A673 (cell line): ENCODE data around the gene EXOC6B. TPM values are rescaled to one million over a fixed set of nuclear protein-coding genes. Genes with fewer than 3 reads are reported as not detected.

Experiments
- BruUV-seq: library from RNA; stranded (reverse); fragments of 400-500 nt; replicated peaks from 2 replicates; lab custom pipeline; 2021; lab: Mats Ljungman, UMichigan
- CTCF ChIA-PET: fragments of 300-600 bp; sonication (Branson Sonifier 250); formaldehyde crosslinking; loops from one replicate; lab custom pipeline; 2022; ENCODE audit warnings: antibody characterized with exemption; lab: Charles Lee
- POLR2A ChIA-PET: fragments of 300-600 bp; sonication (Branson Sonifier 250); formaldehyde crosslinking; loops from one replicate; lab custom pipeline; 2022; ENCODE audit warnings: antibody characterized with exemption; ENCODE audit not compliant: low non-redundant PET; lab: Charles Lee
- DNase-seq: peaks from one replicate; pipeline ENCODE4 v3.0.0-alpha.2; 2015; ENCODE audit warnings: low spot score
- H3K27ac ChIP-seq: fragments of 200-600 bp; sonication (generic); 2 replicates; pipeline ENCODE4 v1.5.1; 2016; ENCODE audit warnings: mixed run types, low read depth, mild to moderate bottlenecking, mixed read lengths, antibody characterized with exemption, low read length; ENCODE audit not compliant: poor library complexity, severe bottlenecking
- H3K27me3 ChIP-seq: fragments of 200-600 bp; sonication (generic); replicated peaks from 2 replicates; pipeline ENCODE4 v1.6.1; 2017; ENCODE audit warnings: mixed run types, low read depth, mild to moderate bottlenecking, mixed read lengths, antibody characterized with exemption, low read length; ENCODE audit not compliant: insufficient read depth, poor library complexity
- H3K36me3 ChIP-seq: fragments of 200-600 bp; sonication (generic); 2 replicates; pipeline ENCODE4 v1.6.1; 2016; ENCODE audit warnings: mixed run types, mild to moderate bottlenecking, mixed read lengths, antibody characterized with exemption, low read length; ENCODE audit not compliant: insufficient read depth, poor library complexity, severe bottlenecking
- H3K4me1 ChIP-seq: fragments of 200-600 bp; sonication (generic); 2 replicates; pipeline ENCODE4 v1.6.1; 2017; ENCODE audit warnings: mixed run types, mild to moderate bottlenecking, mixed read lengths, antibody characterized with exemption, low read length; ENCODE audit not compliant: insufficient read depth, poor library complexity, severe bottlenecking
- H3K4me3 ChIP-seq: fragments of 200-600 bp; sonication (generic); 2 replicates; pipeline ENCODE4 v1.5.1; 2016; ENCODE audit warnings: low read depth, mixed run types, mild to moderate bottlenecking, mixed read lengths, low read length; ENCODE audit not compliant: poor library complexity, severe bottlenecking
- H3K9me3 ChIP-seq: fragments of 200-600 bp; sonication (generic); 2 replicates; pipeline ENCODE4 v1.6.1; 2016; ENCODE audit warnings: mixed run types, low read depth, mild to moderate bottlenecking, mixed read lengths, antibody characterized with exemption, low read length; ENCODE audit not compliant: poor library complexity, severe bottlenecking
- EZH2 ChIP-seq: fragments of 200-600 bp; sonication (generic); IDR thresholded peaks from 2 replicates; pipeline ENCODE4 v1.6.1; 2017; ENCODE audit warnings: borderline replicate concordance, low read depth, mild to moderate bottlenecking, mixed read lengths, antibody characterized with exemption, low read length; ENCODE audit not compliant: poor library complexity, severe bottlenecking
- intact Hi-C: fragments of 100-400 bp; cut with micrococcal nuclease; formaldehyde crosslinking; loops from one replicate; pipeline ENCODE4 v1.10.0; 2022; ENCODE audit not compliant: unreplicated experiment
- total RNA-seq: library from RNA; stranded (reverse); gene quantifications from 2 replicates; pipeline ENCODE4 v1.2.3, GENCODE V29; 2021
- TF ChIP-seq, protein P1 (sequence below): fragments of 300-800, 200-600 bp; sonication (generic); conservative IDR thresholded peaks from 2 replicates; pipeline ENCODE4 v1.5.1; 2017; ENCODE audit warnings: low read depth, mild to moderate bottlenecking, antibody characterized with exemption, low read length, moderate library complexity, mixed read lengths

Gene EXOC6B
- total RNA-seq, 1 experiment from 2014 or later, result 138 TPM

- Histone ChIP-seq H3K36me3 (peaks cover under 1% of the 10 kb centered on the region), H3K27ac (no peak overlapping the region), H3K27me3 (no peaks in the 10 kb centered on the region), H3K4me3 (no peak overlapping the region), H3K9me3 (no peaks in the 10 kb centered on the region), H3K4me1 (peaks cover 6% of the 10 kb centered on the region)
- CTCF ChIA-PET, result no interaction called here
- no TSS peak for BruUV-seq
- TF ChIP-seq, protein P1, sequence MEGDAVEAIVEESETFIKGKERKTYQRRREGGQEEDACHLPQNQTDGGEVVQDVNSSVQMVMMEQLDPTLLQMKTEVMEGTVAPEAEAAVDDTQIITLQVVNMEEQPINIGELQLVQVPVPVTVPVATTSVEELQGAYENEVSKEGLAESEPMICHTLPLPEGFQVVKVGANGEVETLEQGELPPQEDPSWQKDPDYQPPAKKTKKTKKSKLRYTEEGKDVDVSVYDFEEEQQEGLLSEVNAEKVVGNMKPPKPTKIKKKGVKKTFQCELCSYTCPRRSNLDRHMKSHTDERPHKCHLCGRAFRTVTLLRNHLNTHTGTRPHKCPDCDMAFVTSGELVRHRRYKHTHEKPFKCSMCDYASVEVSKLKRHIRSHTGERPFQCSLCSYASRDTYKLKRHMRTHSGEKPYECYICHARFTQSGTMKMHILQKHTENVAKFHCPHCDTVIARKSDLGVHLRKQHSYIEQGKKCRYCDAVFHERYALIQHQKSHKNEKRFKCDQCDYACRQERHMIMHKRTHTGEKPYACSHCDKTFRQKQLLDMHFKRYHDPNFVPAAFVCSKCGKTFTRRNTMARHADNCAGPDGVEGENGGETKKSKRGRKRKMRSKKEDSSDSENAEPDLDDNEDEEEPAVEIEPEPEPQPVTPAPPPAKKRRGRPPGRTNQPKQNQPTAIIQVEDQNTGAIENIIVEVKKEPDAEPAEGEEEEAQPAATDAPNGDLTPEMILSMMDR, result no peak
- no peak for TF ChIP-seq EZH2
- POLR2A ChIA-PET, result no interaction called here
- intact Hi-C loops, result no loop called here
- DNase-seq, result no peak
These were observed 464.8 kb downstream of the EXOC6B start for GRCh38 chr2:72361042-72361441.

GRCh38 chr2:72350852-72351251 is 475.0 kb downstream of the EXOC6B start:
- ChIA-PET POLR2A (no interaction called here), CTCF (no interaction called here)
- intact Hi-C loops, result no loop called here

DNA sequence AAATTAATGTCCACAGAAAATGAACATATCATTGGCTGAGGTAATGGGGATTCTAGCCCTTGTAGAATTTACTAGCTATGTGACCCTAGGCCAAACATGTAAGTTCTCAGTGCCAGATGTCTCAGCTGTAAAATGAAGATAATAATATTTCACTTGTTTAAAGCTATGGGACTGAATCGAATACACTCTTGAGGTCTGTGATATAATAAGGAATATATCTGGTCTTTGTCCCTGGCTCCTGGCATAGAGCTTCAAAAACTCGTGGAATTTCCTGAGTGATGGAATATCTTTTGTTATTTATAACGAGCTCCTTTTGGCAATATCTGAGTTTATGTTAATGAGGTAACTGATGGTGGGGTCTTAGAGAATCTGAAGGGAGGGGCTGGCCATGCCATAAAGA is 476.8 kb downstream of the EXOC6B start:
- ChIA-PET POLR2A (no interaction called here), CTCF (no interaction called here)
- Histone ChIP-seq H3K27ac (no peak overlapping the region), H3K27me3 (no peaks in the 10 kb centered on the region), H3K9me3 (no peaks in the 10 kb centered on the region), H3K36me3 (no peaks in the 10 kb centered on the region), H3K4me3 (no peak overlapping the region), H3K4me1 (peaks cover 6% of the 10 kb centered on the region)
- no peak for TF ChIP-seq EZH2
- TF ChIP-seq, protein P1, result no peak
- intact Hi-C loops, result no loop called here
- peak; percentile 16 for DNase-seq
- BruUV-seq, result no TSS peak

More at GRCh38 chr2:72350852-72351251, 475.0 kb downstream of the EXOC6B start:
- Histone ChIP-seq H3K4me1 (peaks cover 6% of the 10 kb centered on the region), H3K9me3 (no peaks in the 10 kb centered on the region), H3K27ac (no peak overlapping the region), H3K36me3 (no peaks in the 10 kb centered on the region), H3K27me3 (no peaks in the 10 kb centered on the region), H3K4me3 (no peak overlapping the region)
- no TSS peak for BruUV-seq
- DNase-seq, result no peak
- TF ChIP-seq, protein P1, result no peak
- TF ChIP-seq EZH2, result no peak
